Hepatocyte (in vitro differentiated cells): Measurements from ENCODE around the gene C1orf21. TPM values are rescaled to one million over a fixed set of nuclear protein-coding genes. Genes with fewer than 3 reads are reported as not detected.

Experiments
- DNase-seq: peaks from one replicate; pipeline ENCODE4 v3.0.0-alpha.2; 2016; ENCODE audit warnings: low spot score
- H2AFZ ChIP-seq: fragments of 200-600 bp; sonication (generic); 2 replicates; pipeline ENCODE4 v1.6.0; 2016; ENCODE audit warnings: antibody characterized with exemption, mild to moderate bottlenecking
- H3K27ac ChIP-seq: fragments of 200-600 bp; sonication (generic); 2 replicates; pipeline ENCODE4 v1.5.1; 2016; ENCODE audit warnings: mild to moderate bottlenecking
- H3K27me3 ChIP-seq: fragments of 200-600 bp; sonication (generic); 2 replicates; pipeline ENCODE4 v1.6.1; 2016
- H3K36me3 ChIP-seq: fragments of 200-600 bp; sonication (generic); replicated peaks from 2 replicates; pipeline ENCODE4 v1.5.1; 2016; ENCODE audit warnings: low read depth; ENCODE audit not compliant: insufficient read depth
- H3K4me1 ChIP-seq: fragments of 200-600 bp; sonication (generic); 2 replicates; pipeline ENCODE4 v1.5.1; 2016; ENCODE audit warnings: mild to moderate bottlenecking, moderate library complexity; ENCODE audit not compliant: insufficient read depth
- H3K4me2 ChIP-seq: fragments of 200-600 bp; sonication (generic); 2 replicates; pipeline ENCODE4 v1.6.0; 2016
- H3K4me3 ChIP-seq: fragments of 200-600 bp; sonication (generic); 2 replicates; pipeline ENCODE4 v1.5.1; 2016; ENCODE audit warnings: mild to moderate bottlenecking
- H3K79me2 ChIP-seq: fragments of 200-600 bp; sonication (generic); 2 replicates; pipeline ENCODE4 v1.6.0; 2017; ENCODE audit warnings: mild to moderate bottlenecking
- H3K9me2 ChIP-seq: fragments of 200-600 bp; sonication (generic); replicated peaks from 2 replicates; pipeline ENCODE4 v1.6.0; 2017; ENCODE audit warnings: mild to moderate bottlenecking; ENCODE audit not compliant: insufficient read depth
- H3K9me3 ChIP-seq: fragments of 200-600 bp; sonication (generic); 2 replicates; pipeline ENCODE4 v1.5.1; 2016; ENCODE audit warnings: low read depth, mild to moderate bottlenecking
- H4K20me1 ChIP-seq: fragments of 200-600 bp; sonication (generic); 2 replicates; pipeline ENCODE4 v1.6.0; 2016; ENCODE audit warnings: mild to moderate bottlenecking; ENCODE audit not compliant: insufficient read depth, poor library complexity, severe bottlenecking
- CTCF ChIP-seq: fragments of 200-600 bp; sonication (generic); IDR thresholded peaks from 2 replicates; pipeline ENCODE4 v1.5.1; 2016; ENCODE audit warnings: antibody characterized with exemption, mild to moderate bottlenecking; ENCODE audit not compliant: poor library complexity
- EZH2 ChIP-seq: fragments of 200-600 bp; sonication (generic); IDR thresholded peaks from 2 replicates; pipeline ENCODE4 v1.6.1; 2016; ENCODE audit warnings: antibody characterized with exemption, mild to moderate bottlenecking, borderline replicate concordance
- EZH2phosphoT487 ChIP-seq: fragments of 200-600 bp; sonication (generic); IDR thresholded peaks from one replicate; pipeline ENCODE4 v1.6.1; 2018; ENCODE audit warnings: antibody characterized with exemption, mild to moderate bottlenecking, low read depth, moderate library complexity; ENCODE audit not compliant: unreplicated experiment, severe bottlenecking
- WGBS: methylation state at CpG from one replicate; pipeline ENCODE4 v1.1.6; 2016; ENCODE audit warnings: low lambda C conversion rate; ENCODE audit errors: missing lambda C conversion rate; 5-methylcytosine and 5-hydroxymethylcytosine counted together
- polyA plus RNA-seq: library from polyadenylated mRNA; unstranded; fragments of >200 nt; fragmentation: Nextera tagmentation; extraction: Ambion mirVana; gene quantifications from 2 replicates; pipeline ENCODE4 v1.2.1, GENCODE V29; 2016
- total RNA-seq: library from RNA; depleted of rRNA; stranded (reverse); fragments of >200 nt; gene quantifications from 2 replicates; pipeline ENCODE4 v1.2.3, GENCODE V29; 2014

The C1orf21 gene
- total and polyA plus RNA-seq, 2 experiments from 2014 or later: 26.9 to 37.9 TPM

GRCh38 chr1:184472136-184472535 lies 85.3 kb downstream of the C1orf21 start:
- Histone ChIP-seq H3K27me3 (no peaks in the 10 kb centered on the region), H3K36me3 (no peaks in the 10 kb centered on the region), H3K4me2 (no peak overlapping the region), H3K79me2 (peaks cover 19% of the 10 kb centered on the region), H2AFZ (no peak overlapping the region), H3K4me1 (no peaks in the 10 kb centered on the region), H3K9me3 (no peaks in the 10 kb centered on the region), H3K27ac (no peak overlapping the region), H3K9me2 (no peaks in the 10 kb centered on the region), H3K4me3 (no peak overlapping the region), H4K20me1 (no peaks in the 10 kb centered on the region)
- WGBS: 92% methylated on average over 2 of the region's 2 CpGs
- no peak for TF ChIP-seq EZH2phosphoT487
- TF ChIP-seq CTCF: no peak
- TF ChIP-seq EZH2: no peak
- DNase-seq: no peak

GRCh38 chr1:184473176-184473966 lies 86.5 kb downstream of the C1orf21 start:
- WGBS: 65% methylated on average over 9 of the region's 9 CpGs
- TF ChIP-seq EZH2phosphoT487: no peak
- no peak for TF ChIP-seq EZH2
- TF ChIP-seq CTCF: no peak

GRCh38 chr1:184476187-184476586 lies 89.4 kb downstream of the C1orf21 start:
- Histone ChIP-seq H3K4me3 (no peak overlapping the region), H3K79me2 (peaks cover 16% of the 10 kb centered on the region), H3K4me2 (no peak overlapping the region), H3K9me2 (no peaks in the 10 kb centered on the region), H4K20me1 (no peaks in the 10 kb centered on the region), H3K36me3 (no peaks in the 10 kb centered on the region), H3K27ac (no peak overlapping the region), H3K9me3 (no peaks in the 10 kb centered on the region), H3K4me1 (peaks cover 24% of the 10 kb centered on the region), H2AFZ (no peak overlapping the region), H3K27me3 (no peaks in the 10 kb centered on the region)
- no peak for TF ChIP-seq EZH2
- no peak for TF ChIP-seq CTCF
- TF ChIP-seq EZH2phosphoT487: no peak
- no peak for DNase-seq
- WGBS: 90% methylated on average over 2 of the region's 2 CpGs

More at GRCh38 chr1:184473176-184473966, 86.5 kb downstream of the C1orf21 start:
- Histone ChIP-seq H4K20me1 (no peaks in the 10 kb centered on the region), H3K9me2 (no peaks in the 10 kb centered on the region), H3K27ac (no peak overlapping the region), H3K79me2 (peaks cover 19% of the 10 kb centered on the region), H3K27me3 (no peaks in the 10 kb centered on the region), H3K36me3 (no peaks in the 10 kb centered on the region), H3K9me3 (no peaks in the 10 kb centered on the region), H3K4me3 (no peak overlapping the region), H2AFZ (no peak overlapping the region), H3K4me2 (peak overlapping the region; percentile 32), H3K4me1 (no peaks in the 10 kb centered on the region)
- DNase-seq: no peak
